Measurements from ENCODE around the gene DNASE2. TPM values are rescaled to one million over a fixed set of nuclear protein-coding genes. Genes with fewer than 3 reads are reported as not detected.

Gene DNASE2
- total RNA-seq, 4 donors from 2014 or later: 24.6 to 34.4 (median 34.4) TPM

GRCh38 chr19:12834976-12835757 is 46.1 kb downstream of the DNASE2 start:
- Histone ChIP-seq H3K4me3 (no peak overlapping the region), H3K4me1 (peaks cover 18 to 34% (median 29%) of the 10 kb centered on the region in 4 donors), H3K36me3 (no peaks in the 10 kb centered on the region), H3K27me3 (peaks cover 97% of the 10 kb centered on the region), H3K27ac (no peak overlapping the region), H3K9me3 (no peaks in the 10 kb centered on the region)
- 8% methylated on average over 36 of the region's 39 CpGs; no CpG with 5 or more reads in 1 of the 2 donors for WGBS, 2 donors (ENCODE audit: low coverage in 1 of 2)
- no peak for TF ChIP-seq POLR2A (IDR thresholded peaks at IDR 0.05)
- no peak for TF ChIP-seq EP300 (IDR thresholded peaks at IDR 0.05; ENCODE audit: low read depth)
- no peak for TF ChIP-seq POLR2AphosphoS5 (IDR thresholded peaks at IDR 0.05)
- no peak for TF ChIP-seq CTCF (IDR thresholded peaks at IDR 0.05)
- in situ Hi-C loops (cut with MboI; ENCODE audit: low pct_ligation_motif_present in 1 of 4, low pct_unique_long_range_greater_than_20kb in 1 of 4, low sequenced_read_pairs in 3 of 4) (no loop called here), intact Hi-C loops (cut with DNase I; ENCODE audit: low total_unique reads) (no loop called here)
- DNase-seq: peak; percentile 35

GRCh38 chr19:12834566-12834943 is 46.7 kb downstream of the DNASE2 start, which contains the start of gene RTBDN:
TSS of gene RTBDN (minus strand) at chr19:12834579. CDS start at chr19:12829979, 4,600 bp downstream.
- 10% methylated on average over 20 of the region's 20 CpGs; no CpG with 5 or more reads in 1 of the 2 donors for WGBS, 2 donors (ENCODE audit: low coverage in 1 of 2)
- no peak within 1 kb of the TSS for H3K27ac ChIP-seq
- DNase-seq: no peak
- in situ Hi-C loops (cut with MboI; ENCODE audit: low pct_ligation_motif_present in 1 of 4, low pct_unique_long_range_greater_than_20kb in 1 of 4, low sequenced_read_pairs in 3 of 4): no loop called here
- H3K27me3 ChIP-seq: peaks cover 97% of the 10 kb centered on the region
- H3K4me1 ChIP-seq: peaks cover 18 to 34% (median 29%) of the 10 kb centered on the region in 4 donors
- no peaks in the 10 kb centered on the region for H3K36me3 ChIP-seq
- intact Hi-C loops (cut with DNase I; ENCODE audit: low total_unique reads): no loop called here
- TF ChIP-seq POLR2AphosphoS5 (IDR thresholded peaks at IDR 0.05) (no peak), EP300 (IDR thresholded peaks at IDR 0.05; ENCODE audit: low read depth) (no peak), CTCF (IDR thresholded peaks at IDR 0.05) (no peak), POLR2A (IDR thresholded peaks at IDR 0.05) (no peak)
- no peaks in the 10 kb centered on the region for H3K9me3 ChIP-seq
- H3K4me3 ChIP-seq: peak within 1 kb of the TSS; percentile 10 to 56 (median 28)

- in situ Hi-C loops (cut with MboI; ENCODE audit: low pct_ligation_motif_present in 1 of 4, low pct_unique_long_range_greater_than_20kb in 1 of 4, low sequenced_read_pairs in 3 of 4) (no loop called here), intact Hi-C loops (cut with DNase I; ENCODE audit: low total_unique reads) (no loop called here)
- H3K36me3 ChIP-seq: no peaks in the 10 kb centered on the region
- no peak overlapping the region for H3K27ac ChIP-seq
- TF ChIP-seq EP300 (IDR thresholded peaks at IDR 0.05; ENCODE audit: low read depth): no peak
- no peak for TF ChIP-seq CTCF (IDR thresholded peaks at IDR 0.05)
- no peak for TF ChIP-seq POLR2AphosphoS5 (IDR thresholded peaks at IDR 0.05)
- TF ChIP-seq POLR2A (IDR thresholded peaks at IDR 0.05): no peak
- peak overlapping the region; percentile 10 to 56 (median 28) for H3K4me3 ChIP-seq
- H3K4me1 ChIP-seq: peaks cover 18 to 33% (median 28%) of the 10 kb centered on the region in 4 donors
- peaks cover 97% of the 10 kb centered on the region for H3K27me3 ChIP-seq
- 1% methylated on average over 31 of the region's 87 CpGs; no CpG with 5 or more reads in 1 of the 2 donors for WGBS, 2 donors (ENCODE audit: low coverage in 1 of 2)
- DNase-seq: peak; percentile 19
- no peaks in the 10 kb centered on the region for H3K9me3 ChIP-seq
Measured at GRCh38 chr19:12833738-12834565, 47.3 kb downstream of the DNASE2 start.

- Histone ChIP-seq H3K9me3 (no peaks in the 10 kb centered on the region), H3K4me3 (peak overlapping the region in 3 of 4 donors; percentile 24 to 56 (median 31)), H3K4me1 (peaks cover 13 to 31% (median 22%) of the 10 kb centered on the region in 4 donors), H3K27ac (no peak overlapping the region), H3K36me3 (no peaks in the 10 kb centered on the region), H3K27me3 (peaks cover 97% of the 10 kb centered on the region)
- in situ Hi-C loops (cut with MboI; ENCODE audit: low pct_ligation_motif_present in 1 of 4, low pct_unique_long_range_greater_than_20kb in 1 of 4, low sequenced_read_pairs in 3 of 4) (no loop called here), intact Hi-C loops (cut with DNase I; ENCODE audit: low total_unique reads) (no loop called here)
- 0% methylated on average over 5 of the region's 5 CpGs; no CpG with 5 or more reads in 1 of the 2 donors for WGBS, 2 donors (ENCODE audit: low coverage in 1 of 2)
- no peak for DNase-seq
- no peak for TF ChIP-seq EP300 (IDR thresholded peaks at IDR 0.05; ENCODE audit: low read depth)
- TF ChIP-seq POLR2A (IDR thresholded peaks at IDR 0.05): no peak
- no peak for TF ChIP-seq POLR2AphosphoS5 (IDR thresholded peaks at IDR 0.05)
- no peak for TF ChIP-seq CTCF (IDR thresholded peaks at IDR 0.05)
Measured at GRCh38 chr19:12833418-12833737, 47.9 kb downstream of the DNASE2 start.

Measured in transverse colon (tissue), 4 donors.